Measurements from ENCODE around the gene KRT33B.

The KRT33B gene

DNA sequence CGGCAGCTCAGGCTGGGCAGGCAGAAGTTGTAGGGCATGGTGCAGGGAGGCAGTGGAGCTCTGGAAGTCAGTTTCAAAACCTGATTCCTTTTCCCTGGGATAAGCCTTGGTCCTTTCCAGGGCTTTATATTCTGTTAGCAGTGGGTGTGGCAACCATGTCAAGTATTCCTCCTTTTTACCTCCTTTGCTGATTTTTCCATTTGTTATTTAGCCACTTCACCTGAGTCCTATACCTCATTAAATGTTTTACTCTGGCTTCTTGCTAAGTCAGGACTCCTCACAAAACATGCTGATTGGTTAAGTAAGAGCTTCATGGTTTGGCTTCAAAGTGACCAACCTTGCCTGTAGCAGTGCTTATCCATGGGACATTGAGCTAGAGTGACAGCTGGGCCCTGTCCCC is at the start of gene KRT33B:
TSS of gene KRT33B (minus strand) at position 101 of the 400 bp plus-strand sequence. CDS start at position 38, 63 bp downstream.
- H3K9me3 ChIP-seq (ENCODE audit: control insufficient read depth in 1 of 2, low read length in 2 of 2): no peaks in the 10 kb centered on the region
- H3K27ac ChIP-seq (ENCODE audit: low read depth, low read length): no peak within 1 kb of the TSS
- peaks cover 0 to 4% of the 10 kb centered on the region in 2 donors for H3K27me3 ChIP-seq (ENCODE audit: control insufficient read depth in 1 of 2, insufficient read depth in 2 of 2, low read length in 2 of 2)
- no peak within 1 kb of the TSS for H3K4me3 ChIP-seq (ENCODE audit: low read depth in 1 of 2, low read length in 2 of 2)
- no peaks in the 10 kb centered on the region for H3K4me1 ChIP-seq (ENCODE audit: control insufficient read depth in 1 of 2, insufficient read depth in 2 of 2, low read length in 2 of 2)
- H3K36me3 ChIP-seq (ENCODE audit: control insufficient read depth in 1 of 2, insufficient read depth in 2 of 2, low read length in 2 of 2): no peaks in the 10 kb centered on the region
- H3K9ac ChIP-seq (ENCODE audit: low read depth in 1 of 2, low read length in 2 of 2): no peak within 1 kb of the TSS

DNA sequence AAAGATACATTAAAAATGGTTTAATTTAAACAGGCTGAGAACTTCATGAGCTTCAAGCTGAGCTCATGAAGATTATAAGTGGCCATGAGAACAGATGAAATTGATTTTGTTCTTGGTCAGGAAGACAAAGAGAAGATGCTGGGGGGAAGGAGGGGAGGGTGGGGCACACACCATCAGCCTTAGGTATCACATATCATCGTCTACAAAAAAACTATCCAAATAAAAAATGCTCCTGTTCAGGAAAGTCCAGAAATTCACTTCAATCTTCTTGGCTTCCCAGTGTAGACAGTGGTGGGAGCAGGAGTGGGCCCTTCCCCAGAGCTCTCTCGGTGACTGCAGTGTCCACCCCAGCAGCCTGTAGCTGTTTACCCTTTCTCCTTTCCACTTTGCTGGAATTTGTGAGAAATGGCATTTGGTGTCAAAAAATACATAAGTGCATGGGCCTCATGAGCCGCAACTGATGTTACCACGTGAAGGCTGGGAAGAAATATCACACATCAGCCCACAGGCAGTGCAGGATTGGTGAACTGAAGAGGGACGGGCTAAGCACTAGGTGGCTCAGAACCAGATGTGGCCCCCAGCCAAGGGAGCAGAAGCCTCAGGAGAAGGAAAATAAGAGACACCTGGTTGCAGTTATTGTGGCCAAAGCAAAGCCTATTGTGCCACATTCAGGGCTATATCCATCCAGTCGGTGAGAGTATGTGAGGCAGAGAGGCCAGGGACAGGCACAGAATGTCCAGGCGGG is 48.7 kb upstream of the KRT33B start:
- Histone ChIP-seq H3K9me3 (ENCODE audit: control insufficient read depth in 1 of 2, low read length in 2 of 2) (no peaks in the 10 kb centered on the region), H3K27ac (ENCODE audit: low read depth, low read length) (no peak overlapping the region), H3K4me3 (ENCODE audit: low read depth in 1 of 2, low read length in 2 of 2) (no peak overlapping the region), H3K4me1 (ENCODE audit: control insufficient read depth in 1 of 2, insufficient read depth in 2 of 2, low read length in 2 of 2) (peaks cover 0 to 5% of the 10 kb centered on the region in 2 donors), H3K27me3 (ENCODE audit: control insufficient read depth in 1 of 2, insufficient read depth in 2 of 2, low read length in 2 of 2) (no peaks in the 10 kb centered on the region), H3K36me3 (ENCODE audit: control insufficient read depth in 1 of 2, insufficient read depth in 2 of 2, low read length in 2 of 2) (no peaks in the 10 kb centered on the region), H3K9ac (ENCODE audit: low read depth in 1 of 2, low read length in 2 of 2) (no peak overlapping the region)

DNA sequence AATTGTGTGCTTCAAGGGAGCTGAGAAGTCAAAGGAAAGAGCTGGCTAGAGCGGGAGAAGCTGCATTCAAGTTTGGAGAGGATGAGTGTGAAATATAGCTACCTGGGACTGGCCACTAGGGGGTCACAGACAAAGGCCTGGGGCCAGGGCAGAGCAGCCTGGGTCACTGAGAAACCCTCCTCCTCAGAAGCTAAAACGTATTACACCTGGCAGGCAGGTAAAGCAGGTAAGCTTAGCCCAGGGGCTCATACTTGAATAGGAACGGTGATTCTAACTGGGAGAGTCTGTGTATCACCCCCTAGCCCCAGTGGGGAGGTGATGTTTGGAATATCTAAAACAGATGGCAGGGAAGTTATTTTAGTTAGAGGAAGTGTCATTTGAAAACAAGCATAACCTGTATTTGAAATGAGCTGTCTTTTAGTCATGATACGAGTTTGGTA is 48.0 kb upstream of the KRT33B start:
- Histone ChIP-seq H3K27ac (ENCODE audit: low read depth, low read length) (no peak overlapping the region), H3K9me3 (ENCODE audit: control insufficient read depth in 1 of 2, low read length in 2 of 2) (no peaks in the 10 kb centered on the region), H3K4me1 (ENCODE audit: control insufficient read depth in 1 of 2, insufficient read depth in 2 of 2, low read length in 2 of 2) (peaks cover 0 to 5% of the 10 kb centered on the region in 2 donors)

DNA sequence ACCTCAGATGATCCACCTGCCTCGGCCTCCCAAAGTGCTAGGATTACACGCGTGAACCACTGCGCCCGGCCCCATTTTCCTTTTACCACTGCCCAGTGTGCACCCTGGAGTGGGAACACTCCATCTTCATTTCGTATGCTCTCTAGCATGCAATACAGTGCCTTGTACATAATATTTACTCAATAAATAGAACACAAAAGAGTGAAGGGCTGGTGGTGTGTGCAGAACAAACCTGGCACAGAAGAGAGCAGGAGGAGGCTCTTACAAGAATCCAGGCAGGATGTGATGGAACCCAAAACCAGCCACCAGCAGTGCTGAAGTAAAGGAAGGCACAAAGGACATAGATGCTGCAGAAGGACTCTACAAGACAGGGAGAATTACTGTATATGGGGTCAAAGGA is 47.5 kb upstream of the KRT33B start:
- Histone ChIP-seq H3K4me1 (ENCODE audit: control insufficient read depth in 1 of 2, insufficient read depth in 2 of 2, low read length in 2 of 2) (peaks cover 0 to 5% of the 10 kb centered on the region in 2 donors), H3K4me3 (ENCODE audit: low read depth in 1 of 2, low read length in 2 of 2) (no peak overlapping the region), H3K27ac (ENCODE audit: low read depth, low read length) (no peak overlapping the region)

More for the DNA sequence above, 48.0 kb upstream of the KRT33B start:
- Histone ChIP-seq H3K4me3 (ENCODE audit: low read depth in 1 of 2, low read length in 2 of 2) (no peak overlapping the region), H3K9ac (ENCODE audit: low read depth in 1 of 2, low read length in 2 of 2) (no peak overlapping the region), H3K36me3 (ENCODE audit: control insufficient read depth in 1 of 2, insufficient read depth in 2 of 2, low read length in 2 of 2) (no peaks in the 10 kb centered on the region), H3K27me3 (ENCODE audit: control insufficient read depth in 1 of 2, insufficient read depth in 2 of 2, low read length in 2 of 2) (no peaks in the 10 kb centered on the region)

DNA sequence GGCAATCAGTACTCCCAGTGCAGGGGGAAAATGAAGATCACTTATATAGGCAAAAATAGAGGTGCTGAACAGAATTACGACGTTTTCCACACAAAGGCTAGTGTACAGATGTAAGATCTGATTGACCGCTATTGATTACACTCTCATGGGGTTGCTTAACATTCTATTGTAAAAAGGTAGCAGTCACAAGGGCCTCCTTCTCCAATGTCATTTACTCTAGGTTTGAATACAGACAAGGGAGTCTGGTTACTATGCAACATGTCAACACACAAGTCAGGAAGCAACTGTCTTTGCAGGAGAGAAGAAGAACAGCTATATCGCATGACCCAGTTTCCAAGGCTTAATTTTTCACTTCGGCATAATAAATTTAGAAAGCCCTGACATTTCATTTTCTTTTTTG is 46.9 kb upstream of the KRT33B start:
- no peaks in the 10 kb centered on the region for H3K9me3 ChIP-seq (ENCODE audit: control insufficient read depth in 1 of 2, low read length in 2 of 2)

More for the DNA sequence above, 47.5 kb upstream of the KRT33B start:
- Histone ChIP-seq H3K9me3 (ENCODE audit: control insufficient read depth in 1 of 2, low read length in 2 of 2) (no peaks in the 10 kb centered on the region), H3K27me3 (ENCODE audit: control insufficient read depth in 1 of 2, insufficient read depth in 2 of 2, low read length in 2 of 2) (no peaks in the 10 kb centered on the region), H3K36me3 (ENCODE audit: control insufficient read depth in 1 of 2, insufficient read depth in 2 of 2, low read length in 2 of 2) (no peaks in the 10 kb centered on the region), H3K9ac (ENCODE audit: low read depth in 1 of 2, low read length in 2 of 2) (no peak overlapping the region)

DNA sequence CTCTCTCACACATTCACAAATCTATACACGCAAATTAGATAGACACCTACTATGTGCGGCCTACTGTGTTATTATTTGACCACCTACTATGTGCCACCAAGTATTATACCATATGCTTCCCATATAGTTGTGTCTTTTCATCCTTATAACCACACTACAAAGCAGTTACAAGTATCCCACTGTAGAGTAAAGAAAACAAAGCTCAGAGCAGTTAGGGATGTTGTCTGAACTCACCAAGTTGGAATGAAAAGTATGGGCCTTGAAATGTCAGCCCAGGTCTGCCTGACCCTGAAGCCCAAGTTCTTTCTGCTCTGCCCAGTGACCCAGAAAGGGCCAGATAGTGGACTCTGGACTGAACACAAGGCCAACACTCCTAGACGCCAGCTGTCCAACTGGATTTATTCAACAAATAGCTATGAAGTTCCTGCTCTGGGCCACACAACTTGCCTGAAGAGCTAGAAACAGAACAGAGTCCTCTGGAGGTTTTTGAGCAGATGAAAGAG is 46.3 kb upstream of the KRT33B start:
- H3K27ac ChIP-seq (ENCODE audit: low read depth, low read length): no peak overlapping the region
- H3K9ac ChIP-seq (ENCODE audit: low read depth in 1 of 2, low read length in 2 of 2): no peak overlapping the region
- H3K4me3 ChIP-seq (ENCODE audit: low read depth in 1 of 2, low read length in 2 of 2): no peak overlapping the region
- H3K27me3 ChIP-seq (ENCODE audit: control insufficient read depth in 1 of 2, insufficient read depth in 2 of 2, low read length in 2 of 2): no peaks in the 10 kb centered on the region
- H3K9me3 ChIP-seq (ENCODE audit: control insufficient read depth in 1 of 2, low read length in 2 of 2): no peaks in the 10 kb centered on the region
- H3K36me3 ChIP-seq (ENCODE audit: control insufficient read depth in 1 of 2, insufficient read depth in 2 of 2, low read length in 2 of 2): no peaks in the 10 kb centered on the region
- H3K4me1 ChIP-seq (ENCODE audit: control insufficient read depth in 1 of 2, insufficient read depth in 2 of 2, low read length in 2 of 2): peaks cover 0 to 5% of the 10 kb centered on the region in 2 donors

More for the DNA sequence above, 46.9 kb upstream of the KRT33B start:
- Histone ChIP-seq H3K9ac (ENCODE audit: low read depth in 1 of 2, low read length in 2 of 2) (no peak overlapping the region), H3K4me3 (ENCODE audit: low read depth in 1 of 2, low read length in 2 of 2) (no peak overlapping the region), H3K36me3 (ENCODE audit: control insufficient read depth in 1 of 2, insufficient read depth in 2 of 2, low read length in 2 of 2) (no peaks in the 10 kb centered on the region), H3K27me3 (ENCODE audit: control insufficient read depth in 1 of 2, insufficient read depth in 2 of 2, low read length in 2 of 2) (no peaks in the 10 kb centered on the region), H3K4me1 (ENCODE audit: control insufficient read depth in 1 of 2, insufficient read depth in 2 of 2, low read length in 2 of 2) (peaks cover 0 to 5% of the 10 kb centered on the region in 2 donors), H3K27ac (ENCODE audit: low read depth, low read length) (no peak overlapping the region)

DNA sequence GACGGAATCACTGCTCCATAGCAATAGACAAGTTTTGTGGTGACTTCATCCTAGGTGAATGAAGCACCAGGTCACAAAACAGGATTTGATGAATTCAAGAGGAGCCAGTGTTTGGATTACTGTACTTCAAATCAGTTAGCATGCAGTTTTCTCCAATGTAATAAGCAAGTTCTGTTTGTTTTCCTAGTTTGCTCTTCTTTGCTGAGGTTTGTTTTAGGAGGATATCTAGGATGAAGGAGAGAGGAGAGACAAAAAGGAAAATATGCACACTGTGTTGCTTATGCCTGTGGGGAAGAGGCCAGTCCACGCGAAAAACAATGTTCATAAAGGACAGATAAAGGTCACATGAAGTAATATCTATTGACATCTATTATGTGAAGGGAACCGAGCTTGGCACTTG is 45.8 kb upstream of the KRT33B start:
- no peaks in the 10 kb centered on the region for H3K9me3 ChIP-seq (ENCODE audit: control insufficient read depth in 1 of 2, low read length in 2 of 2)
- no peak overlapping the region for H3K4me3 ChIP-seq (ENCODE audit: low read depth in 1 of 2, low read length in 2 of 2)
- H3K9ac ChIP-seq (ENCODE audit: low read depth in 1 of 2, low read length in 2 of 2): no peak overlapping the region
- no peaks in the 10 kb centered on the region for H3K27me3 ChIP-seq (ENCODE audit: control insufficient read depth in 1 of 2, insufficient read depth in 2 of 2, low read length in 2 of 2)
- H3K36me3 ChIP-seq (ENCODE audit: control insufficient read depth in 1 of 2, insufficient read depth in 2 of 2, low read length in 2 of 2): no peaks in the 10 kb centered on the region
- H3K4me1 ChIP-seq (ENCODE audit: control insufficient read depth in 1 of 2, insufficient read depth in 2 of 2, low read length in 2 of 2): peaks cover 0 to 5% of the 10 kb centered on the region in 2 donors
- no peak overlapping the region for H3K27ac ChIP-seq (ENCODE audit: low read depth, low read length)

DNA sequence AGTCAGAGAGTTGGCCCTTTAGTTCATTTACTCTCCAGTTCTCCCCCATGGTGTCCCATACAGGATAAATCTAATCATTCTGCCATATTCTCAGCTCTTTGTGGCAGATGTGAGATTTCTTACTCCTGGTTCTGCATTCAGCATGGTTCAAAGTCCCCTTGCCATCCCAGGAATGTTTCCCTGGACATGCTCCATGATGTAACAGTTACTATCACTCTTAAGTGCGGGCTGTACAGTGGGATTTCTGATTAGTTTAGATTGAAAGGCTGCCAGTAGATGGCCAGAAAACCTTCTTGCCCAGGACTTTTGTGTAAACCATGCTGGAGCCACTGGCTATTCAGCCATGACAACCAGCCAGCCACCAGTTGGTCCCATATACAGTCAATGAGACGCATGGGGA is 44.4 kb upstream of the KRT33B start:
- no peak overlapping the region for H3K27ac ChIP-seq (ENCODE audit: low read depth, low read length)
- H3K4me1 ChIP-seq (ENCODE audit: control insufficient read depth in 1 of 2, insufficient read depth in 2 of 2, low read length in 2 of 2): peaks cover 0 to 5% of the 10 kb centered on the region in 2 donors
- no peak overlapping the region for H3K9ac ChIP-seq (ENCODE audit: low read depth in 1 of 2, low read length in 2 of 2)
- no peaks in the 10 kb centered on the region for H3K36me3 ChIP-seq (ENCODE audit: control insufficient read depth in 1 of 2, insufficient read depth in 2 of 2, low read length in 2 of 2)
- no peaks in the 10 kb centered on the region for H3K9me3 ChIP-seq (ENCODE audit: control insufficient read depth in 1 of 2, low read length in 2 of 2)
- H3K27me3 ChIP-seq (ENCODE audit: control insufficient read depth in 1 of 2, insufficient read depth in 2 of 2, low read length in 2 of 2): no peaks in the 10 kb centered on the region
- no peak overlapping the region for H3K4me3 ChIP-seq (ENCODE audit: low read depth in 1 of 2, low read length in 2 of 2)

DNA sequence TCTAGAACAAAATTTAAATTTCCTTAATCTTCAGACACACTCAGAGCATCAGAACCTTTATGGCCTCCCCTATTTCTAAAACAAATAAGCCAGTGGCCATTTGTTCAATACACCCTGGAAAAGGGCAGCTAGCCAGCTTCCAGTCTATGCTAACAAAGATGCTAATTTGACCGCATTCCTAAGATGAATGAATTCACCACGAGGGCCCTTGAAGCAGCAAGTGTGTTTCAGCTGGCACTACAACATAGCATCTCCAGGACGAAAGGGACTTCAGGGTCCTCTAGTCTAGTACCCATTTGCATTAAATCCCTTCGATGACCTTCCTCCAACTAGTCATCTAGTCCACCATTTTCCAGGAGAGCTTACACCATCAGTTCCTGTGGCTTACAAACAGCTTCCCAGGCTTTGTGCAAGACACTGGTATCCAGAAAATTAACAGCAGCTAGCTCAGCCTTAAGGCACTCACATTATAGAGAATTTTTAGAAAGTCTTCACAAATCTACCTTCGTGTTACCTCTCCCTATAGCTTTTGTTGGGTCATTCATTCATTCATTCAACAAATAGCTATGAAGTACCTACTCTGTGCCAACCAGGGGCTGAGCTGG is 43.8 kb upstream of the KRT33B start:
- Histone ChIP-seq H3K9ac (ENCODE audit: low read depth in 1 of 2, low read length in 2 of 2) (no peak overlapping the region), H3K27me3 (ENCODE audit: control insufficient read depth in 1 of 2, insufficient read depth in 2 of 2, low read length in 2 of 2) (no peaks in the 10 kb centered on the region), H3K27ac (ENCODE audit: low read depth, low read length) (no peak overlapping the region), H3K9me3 (ENCODE audit: control insufficient read depth in 1 of 2, low read length in 2 of 2) (no peaks in the 10 kb centered on the region), H3K4me1 (ENCODE audit: control insufficient read depth in 1 of 2, insufficient read depth in 2 of 2, low read length in 2 of 2) (peaks cover 0 to 5% of the 10 kb centered on the region in 2 donors), H3K4me3 (ENCODE audit: low read depth in 1 of 2, low read length in 2 of 2) (no peak overlapping the region), H3K36me3 (ENCODE audit: control insufficient read depth in 1 of 2, insufficient read depth in 2 of 2, low read length in 2 of 2) (no peaks in the 10 kb centered on the region)

DNA sequence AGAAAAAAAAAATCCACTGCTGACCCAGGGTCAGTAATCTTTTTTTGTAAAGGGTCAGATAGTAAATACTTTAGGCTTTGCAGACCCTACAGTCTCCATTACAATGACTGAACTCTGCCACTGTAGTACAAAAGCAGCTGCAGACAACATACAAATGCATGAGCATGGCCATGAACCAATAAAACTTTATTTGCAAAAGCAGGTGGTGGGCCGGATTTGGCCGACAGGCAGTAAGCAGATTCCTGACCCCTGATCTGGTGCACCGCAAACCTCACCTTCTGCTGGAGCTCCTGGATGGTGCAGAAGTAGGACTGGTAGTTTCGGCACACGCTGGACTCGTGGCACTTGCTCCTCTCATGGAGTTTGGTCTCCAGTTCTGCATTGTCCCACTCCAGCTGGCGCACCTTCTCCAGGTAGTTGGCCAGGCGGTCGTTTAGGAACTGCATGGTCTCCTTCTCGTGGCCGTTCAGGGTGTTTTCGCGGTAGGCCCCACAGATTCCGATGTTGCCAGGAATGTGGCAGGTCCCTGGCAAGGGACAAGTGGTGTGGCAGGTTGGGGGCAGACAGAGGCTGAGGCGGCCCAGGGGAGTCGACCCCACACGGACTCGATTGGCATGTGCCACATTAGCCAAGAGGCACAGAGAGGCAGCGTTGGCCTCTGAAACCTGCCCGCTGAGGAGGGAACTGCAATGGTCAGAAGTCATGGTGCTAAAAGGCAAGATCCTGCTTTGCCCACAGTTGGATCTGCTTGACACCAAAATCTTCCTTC is 41.6 kb upstream of the KRT33B start:
- Histone ChIP-seq H3K27ac (ENCODE audit: low read depth, low read length) (no peak overlapping the region), H3K4me3 (ENCODE audit: low read depth in 1 of 2, low read length in 2 of 2) (no peak overlapping the region), H3K4me1 (ENCODE audit: control insufficient read depth in 1 of 2, insufficient read depth in 2 of 2, low read length in 2 of 2) (no peaks in the 10 kb centered on the region), H3K36me3 (ENCODE audit: control insufficient read depth in 1 of 2, insufficient read depth in 2 of 2, low read length in 2 of 2) (no peaks in the 10 kb centered on the region), H3K9me3 (ENCODE audit: control insufficient read depth in 1 of 2, low read length in 2 of 2) (no peaks in the 10 kb centered on the region), H3K9ac (ENCODE audit: low read depth in 1 of 2, low read length in 2 of 2) (no peak overlapping the region), H3K27me3 (ENCODE audit: control insufficient read depth in 1 of 2, insufficient read depth in 2 of 2, low read length in 2 of 2) (no peaks in the 10 kb centered on the region)
